Fibroblast of skin of right biceps (primary cell): ENCODE measurements around the gene LPIN1.

Experiments
- DNase-seq: peaks from one replicate; pipeline ENCODE4 v3.0.0-alpha.2; 2013

Gene LPIN1

GRCh38 chr2:11872247-11872947, 126.0 kb downstream of the LPIN1 start:
- DNase-seq, result no peak

- DNase-seq, result no peak
These were observed 126.5 kb downstream of the LPIN1 start for GRCh38 chr2:11872948-11873269.

- peak; percentile 59 for DNase-seq
These were observed 127.1 kb downstream of the LPIN1 start for GRCh38 chr2:11873356-11874154.

GRCh38 chr2:11874861-11875260, 128.4 kb downstream of the LPIN1 start:
- DNase-seq, result no peak

- no peak for DNase-seq
These were observed 129.0 kb downstream of the LPIN1 start for GRCh38 chr2:11875481-11875880.

GRCh38 chr2:11876436-11876835, 130.0 kb downstream of the LPIN1 start:
- DNase-seq, result no peak

- DNase-seq, result no peak
These were observed 130.5 kb downstream of the LPIN1 start for GRCh38 chr2:11876889-11877288.
